IMR-90 (cell line): ENCODE results near the gene MAS1L. TPM values are rescaled to one million over a fixed set of nuclear protein-coding genes. Genes with fewer than 3 reads are reported as not detected.

Source experiments
- ATAC-seq: fragments of 200-7000 bp; cut with Tn5 transposase; 2 replicates; pipeline ENCODE4 v1.9.1; 2020; ENCODE audit warnings: low read depth, mild to moderate bottlenecking, moderate library complexity
- BruUV-seq: library from RNA; stranded (reverse); fragments of 400-500 nt; replicated peaks from 2 replicates; lab custom pipeline; 2021; lab: Mats Ljungman, UMichigan
- CTCF ChIA-PET: fragments of 300-600 bp; formaldehyde crosslinking; extraction: SDS; loops from one replicate; lab custom pipeline; 2021; ENCODE audit warnings: antibody characterized with exemption; lab: Yijun Ruan, JAX
- POLR2A ChIA-PET: fragments of 300-600 bp; sonication (Branson Sonifier 250); formaldehyde crosslinking; loops from one replicate; lab custom pipeline; 2022; ENCODE audit warnings: antibody characterized with exemption; ENCODE audit not compliant: unreplicated experiment; lab: Charles Lee
- DNase-seq: peaks from one replicate; pipeline ENCODE4 v3.0.0; 2013
- H2AFZ ChIP-seq: replicated peaks from 2 replicates; pipeline ENCODE3; 2013; ENCODE audit warnings: low read length, mild to moderate bottlenecking; ENCODE audit not compliant: poor library complexity
- H2AK5ac ChIP-seq: 2 replicates; pipeline ENCODE4 v1.6.1; 2013; ENCODE audit warnings: low read depth, low read length, inconsistent platforms
- H2AK9ac ChIP-seq: replicated peaks from 2 replicates; pipeline ENCODE3; 2013; ENCODE audit warnings: mild to moderate bottlenecking, low read depth, low read length, moderate library complexity; ENCODE audit not compliant: poor library complexity
- H2BK120ac ChIP-seq: 2 replicates; pipeline ENCODE4 v1.6.1; 2013; ENCODE audit warnings: low read depth, low read length, inconsistent platforms
- H2BK15ac ChIP-seq: 3 replicates; pipeline ENCODE4 v1.6.1; 2013; ENCODE audit warnings: low read depth, low read length, inconsistent platforms
- H2BK20ac ChIP-seq: 2 replicates; pipeline ENCODE4 v1.6.1; 2013; ENCODE audit warnings: low read depth, mild to moderate bottlenecking, inconsistent platforms, low read length, moderate library complexity
- H2BK5ac ChIP-seq: 2 replicates; pipeline ENCODE4 v1.6.1; 2013; ENCODE audit warnings: mild to moderate bottlenecking, low read depth, low read length, inconsistent platforms; ENCODE audit not compliant: poor library complexity, severe bottlenecking
- H3K14ac ChIP-seq: replicated peaks from 2 replicates; pipeline ENCODE4 v1.6.1; 2013; ENCODE audit warnings: low read depth, low read length, inconsistent platforms
- H3K18ac ChIP-seq: 2 replicates; pipeline ENCODE4 v1.6.1; 2013; ENCODE audit warnings: low read depth, low read length, control low read depth
- H3K23ac ChIP-seq: 2 replicates; pipeline ENCODE4 v1.6.1; 2013; ENCODE audit warnings: low read depth, low read length, inconsistent platforms
- H3K27ac ChIP-seq: 2 replicates; pipeline ENCODE4 v1.5.1; 2013; ENCODE audit warnings: mild to moderate bottlenecking, control low read depth, low read length; ENCODE audit not compliant: insufficient read depth
- H3K27me3 ChIP-seq: 2 replicates; pipeline ENCODE4 v1.6.1; 2013; ENCODE audit warnings: low read length; ENCODE audit not compliant: control insufficient read depth, insufficient read depth
- H3K36me3 ChIP-seq: 2 replicates; pipeline ENCODE4 v1.6.1; 2013; ENCODE audit warnings: low read length, mixed read lengths; ENCODE audit not compliant: control insufficient read depth, insufficient read depth
- H3K4ac ChIP-seq: 2 replicates; pipeline ENCODE4 v1.6.1; 2013; ENCODE audit warnings: low read depth, low read length, inconsistent platforms
- H3K4me1 ChIP-seq: 2 replicates; pipeline ENCODE4 v1.6.1; 2013; ENCODE audit warnings: low read length, mixed read lengths; ENCODE audit not compliant: control insufficient read depth, insufficient read depth
- H3K4me2 ChIP-seq: 2 replicates; pipeline ENCODE4 v1.6.1; 2013; ENCODE audit warnings: low read depth, mild to moderate bottlenecking, control low read depth, low read length, moderate library complexity
- H3K4me3 ChIP-seq: 2 replicates; pipeline ENCODE4 v1.5.1; 2013; ENCODE audit warnings: low read depth, mild to moderate bottlenecking, control low read depth, low read length, moderate library complexity; ENCODE audit not compliant: insufficient read depth
- H3K56ac ChIP-seq: 2 replicates; pipeline ENCODE4 v1.6.1; 2013; ENCODE audit warnings: low read length, inconsistent platforms; ENCODE audit not compliant: insufficient read depth; ENCODE audit errors: extremely low read depth
- H3K79me1 ChIP-seq, 2 experiments: 2 replicates each; pipeline ENCODE4 v1.6.1; 2013; ENCODE audit warnings: low read length in 2 of 2, inconsistent platforms in 1 of 2, low read depth in 1 of 2
- H3K9ac ChIP-seq: 2 replicates; pipeline ENCODE4 v1.6.1; 2013; ENCODE audit warnings: low read depth, low read length, control low read depth
- H3K9me1 ChIP-seq: 2 replicates; pipeline ENCODE4 v1.6.1; 2013; ENCODE audit warnings: low read length, inconsistent platforms; ENCODE audit not compliant: insufficient read depth
- H3K9me3 ChIP-seq: 2 replicates; pipeline ENCODE4 v1.6.1; 2013; ENCODE audit warnings: low read length; ENCODE audit not compliant: control insufficient read depth, insufficient read depth
- H4K20me1 ChIP-seq: 2 replicates; pipeline ENCODE4 v1.6.1; 2013; ENCODE audit warnings: low read length, inconsistent platforms; ENCODE audit not compliant: insufficient read depth
- H4K5ac ChIP-seq: 2 replicates; pipeline ENCODE4 v1.6.1; 2013; ENCODE audit warnings: mild to moderate bottlenecking, low read depth, low read length, control low read depth
- H4K8ac ChIP-seq, 2 experiments: 2 replicates each; pipeline ENCODE4 v1.6.1; 2013; ENCODE audit warnings: low read depth in 2 of 2, low read length in 2 of 2, control low read depth in 1 of 2, inconsistent platforms in 1 of 2
- H4K91ac ChIP-seq: 2 replicates; pipeline ENCODE4 v1.6.1; 2013; ENCODE audit warnings: low read depth, low read length, inconsistent platforms; ENCODE audit not compliant: insufficient read depth
- BHLHE40 ChIP-seq: fragments of 150-350 bp; IDR thresholded peaks from 2 replicates; pipeline ENCODE4 v1.6.1; 2016; ENCODE audit warnings: mild to moderate bottlenecking, low read depth, low read length
- CEBPB ChIP-seq: IDR thresholded peaks from 2 replicates; pipeline ENCODE4 v1.6.1; 2012; ENCODE audit warnings: low read depth, low read length, improper control_type of control experiment
- CHD1 ChIP-seq: IDR thresholded peaks from 2 replicates; pipeline ENCODE4 v1.6.1; 2012; ENCODE audit warnings: low read depth, low read length, improper control_type of control experiment
- CTCF ChIP-seq: conservative IDR thresholded peaks from 2 replicates; pipeline ENCODE4 v1.5.1; 2012; ENCODE audit warnings: mild to moderate bottlenecking, low read depth, low read length, improper control_type of control experiment
- ELK1 ChIP-seq: fragments of 150-350 bp; IDR thresholded peaks from 2 replicates; pipeline ENCODE4 v1.6.1; 2016; ENCODE audit warnings: low read depth, mild to moderate bottlenecking, low read length, moderate library complexity, borderline replicate concordance
- FOS ChIP-seq: fragments of 150-350 bp; IDR thresholded peaks from 2 replicates; pipeline ENCODE4 v1.6.1; 2016; ENCODE audit warnings: low read depth, low read length
- MAFK ChIP-seq: IDR thresholded peaks from 2 replicates; pipeline ENCODE4 v1.6.1; 2012; ENCODE audit warnings: low read depth, low read length, improper control_type of control experiment
- MAZ ChIP-seq: IDR thresholded peaks from 2 replicates; pipeline ENCODE4 v1.6.1; 2012; ENCODE audit warnings: low read depth, mild to moderate bottlenecking, low read length, improper control_type of control experiment, moderate library complexity, borderline replicate concordance
- MXI1 ChIP-seq: IDR thresholded peaks from 2 replicates; pipeline ENCODE4 v1.6.1; 2012; ENCODE audit warnings: low read depth, mild to moderate bottlenecking, low read length, moderate library complexity, borderline replicate concordance
- NFE2L2 ChIP-seq: fragments of 150-350 bp; IDR thresholded peaks from 2 replicates; pipeline ENCODE4 v1.6.1; 2016; ENCODE audit warnings: low read depth, mild to moderate bottlenecking, low read length
- POLR2A ChIP-seq: IDR thresholded peaks from 2 replicates; pipeline ENCODE4 v1.6.1; 2012; ENCODE audit warnings: mild to moderate bottlenecking, low read depth, low read length
- RAD21 ChIP-seq: IDR thresholded peaks from 2 replicates; pipeline ENCODE4 v1.6.1; 2012; ENCODE audit warnings: low read length, improper control_type of control experiment
- RCOR1 ChIP-seq: IDR thresholded peaks from 2 replicates; pipeline ENCODE4 v1.6.1; 2012; ENCODE audit warnings: mild to moderate bottlenecking, low read length, improper control_type of control experiment; ENCODE audit not compliant: insufficient replicate concordance
- RFX5 ChIP-seq: IDR thresholded peaks from 2 replicates; pipeline ENCODE4 v1.8.0; 2012; ENCODE audit warnings: low read depth, mild to moderate bottlenecking, low read length, moderate library complexity
- SMC3 ChIP-seq: fragments of 150-350 bp; IDR thresholded peaks from 2 replicates; pipeline ENCODE4 v1.6.1; 2016; ENCODE audit warnings: low read depth, mild to moderate bottlenecking, antibody characterized with exemption, low read length, moderate library complexity
- USF2 ChIP-seq: fragments of 150-350 bp; IDR thresholded peaks from 2 replicates; pipeline ENCODE4 v1.6.1; 2017; ENCODE audit warnings: mild to moderate bottlenecking, antibody characterized with exemption, low read length, low read depth
- whole genome bisulfite sequencing, 2 experiments: methylation state at CpG; one replicate each; pipeline versions ENCODE4 v1.1.5 to v1.1.7; 2013; ENCODE audit warnings: missing lambda C conversion rate in 2 of 2; ENCODE audit not compliant: insufficient read length in 1 of 2; ENCODE audit errors: extremely low coverage in 2 of 2; 5-methylcytosine and 5-hydroxymethylcytosine counted together
- dilution Hi-C: fragments of 300-500 bp; cut with HindIII; formaldehyde crosslinking; loops from one replicate; pipeline ENCODE4 v1.14.3; 2018; ENCODE audit warnings: low sequenced_read_pairs; ENCODE audit not compliant: unreplicated experiment
- in situ Hi-C: fragments of 300-500 bp; cut with MboI; formaldehyde crosslinking; loops from 3 replicates; pipeline ENCODE4 v1.14.3; 2019; ENCODE audit warnings: low sequenced_read_pairs, inconsistent platforms, mixed read lengths
- intact Hi-C: fragments of 100-400 bp; cut with micrococcal nuclease; formaldehyde crosslinking; loops from 2 replicates; pipeline ENCODE4 v1.10.0; 2022
- polyA plus RNA-seq, 3 experiments: library from polyadenylated mRNA; depleted of rRNA; stranded (reverse); fragments of >200 nt; gene quantifications; 2 replicates each; pipeline ENCODE4 v1.2.3, GENCODE V29; 2012; ENCODE audit warnings: low replicate concordance in 1 of 3
- total RNA-seq: library from RNA; depleted of rRNA; stranded (reverse); fragments of >200 nt; gene quantifications from 2 replicates; pipeline ENCODE4 v1.2.3, GENCODE V29; 2012

Gene MAS1L
- total and polyA plus RNA-seq, 2 of the 4 experiments (the other 2 are of a cell fraction) = not detected

GRCh38 chr6:29529956-29530355 lies 42.2 kb upstream of the MAS1L start:
- Histone ChIP-seq H3K18ac (no peak overlapping the region), H2AFZ (peak overlapping the region; percentile 11), H3K4me2 (no peak overlapping the region), H3K9me1 (no peaks in the 10 kb centered on the region), H3K4me3 (no peak overlapping the region), H3K56ac (no peak overlapping the region), H3K4me1 (no peaks in the 10 kb centered on the region), H4K20me1 (no peaks in the 10 kb centered on the region), H3K36me3 (no peaks in the 10 kb centered on the region), H3K9ac (no peak overlapping the region), H2BK15ac (no peak overlapping the region), H3K79me1 (no peaks in the 10 kb centered on the region), H4K8ac (no peak overlapping the region), H4K5ac (no peak overlapping the region), H2AK5ac (no peak overlapping the region), H3K4ac (no peak overlapping the region), H4K91ac (no peak overlapping the region), H2AK9ac (no peak overlapping the region), H2BK120ac (no peak overlapping the region), H2BK5ac (no peak overlapping the region), H3K9me3 (peaks cover 3% of the 10 kb centered on the region; the same call in 1 of the 2 replicates), H3K23ac (no peak overlapping the region), H3K27me3 (no peaks in the 10 kb centered on the region), H3K14ac (no peak overlapping the region), H3K27ac (no peak overlapping the region), H2BK20ac (no peak overlapping the region)
- dilution Hi-C loops (no loop called here), intact Hi-C loops (no loop called here), in situ Hi-C loops (no loop called here)
- TF ChIP-seq BHLHE40 = no peak
- no peak for TF ChIP-seq MAZ
- TF ChIP-seq USF2 = no peak
- no peak for TF ChIP-seq CTCF
- no peak for TF ChIP-seq MXI1
- no peak for TF ChIP-seq ELK1
- TF ChIP-seq CHD1 = no peak
- TF ChIP-seq CEBPB = no peak
- no peak for TF ChIP-seq NFE2L2
- TF ChIP-seq SMC3 = no peak
- TF ChIP-seq MAFK = no peak
- TF ChIP-seq RAD21 = no peak
- TF ChIP-seq RCOR1 = no peak
- no peak for TF ChIP-seq POLR2A
- TF ChIP-seq FOS = no peak
- TF ChIP-seq RFX5 = no peak
- ChIA-PET CTCF (no interaction called here), POLR2A (no interaction called here)
- DNase-seq = no peak
- no TSS peak for BruUV-seq
- WGBS, 2 experiments = no CpG with 5 or more reads among the region's 3 CpGs
- ATAC-seq = no peak
